Measurements from ENCODE around the gene RUSC1.
A peak's percentile ranks its signal among the peaks of the same experiment; 100 is the strongest.

RUSC1 gene

DNA sequence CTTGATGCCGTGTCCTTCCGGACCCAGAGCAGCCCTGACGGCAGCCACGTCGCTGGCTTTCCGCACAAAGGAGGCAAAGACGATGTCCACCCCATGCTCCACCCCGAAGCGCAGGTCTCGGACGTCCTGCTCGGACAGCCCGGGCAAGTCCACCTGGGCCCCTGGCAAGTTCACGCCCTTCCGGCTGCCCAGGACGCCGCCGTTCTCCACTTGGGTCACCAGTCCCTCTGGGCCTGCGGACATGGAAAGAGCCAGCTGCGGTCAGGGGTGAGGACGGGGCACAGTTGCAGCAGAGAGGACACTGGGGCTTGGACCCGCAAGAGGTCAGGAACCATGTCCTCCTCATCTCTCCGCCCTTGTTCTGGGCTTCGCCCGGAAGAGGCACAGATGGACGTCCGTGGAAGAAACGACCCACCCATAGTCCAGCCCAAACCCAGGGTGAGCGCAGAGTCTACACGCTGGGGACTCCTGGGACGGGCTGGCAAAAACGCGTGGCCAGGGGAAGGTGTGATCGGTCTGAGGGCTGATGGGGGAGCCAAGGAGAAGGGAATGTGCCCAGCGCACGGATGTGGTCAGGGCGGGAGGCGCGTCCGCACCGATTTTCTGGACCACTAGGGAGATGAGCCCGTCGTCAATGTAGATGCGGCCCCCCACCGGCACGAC is 26.0 kb upstream of the RUSC1 start:
- no peak for DNase-seq (ENCODE audit: low read depth in 2 of 2)

DNA sequence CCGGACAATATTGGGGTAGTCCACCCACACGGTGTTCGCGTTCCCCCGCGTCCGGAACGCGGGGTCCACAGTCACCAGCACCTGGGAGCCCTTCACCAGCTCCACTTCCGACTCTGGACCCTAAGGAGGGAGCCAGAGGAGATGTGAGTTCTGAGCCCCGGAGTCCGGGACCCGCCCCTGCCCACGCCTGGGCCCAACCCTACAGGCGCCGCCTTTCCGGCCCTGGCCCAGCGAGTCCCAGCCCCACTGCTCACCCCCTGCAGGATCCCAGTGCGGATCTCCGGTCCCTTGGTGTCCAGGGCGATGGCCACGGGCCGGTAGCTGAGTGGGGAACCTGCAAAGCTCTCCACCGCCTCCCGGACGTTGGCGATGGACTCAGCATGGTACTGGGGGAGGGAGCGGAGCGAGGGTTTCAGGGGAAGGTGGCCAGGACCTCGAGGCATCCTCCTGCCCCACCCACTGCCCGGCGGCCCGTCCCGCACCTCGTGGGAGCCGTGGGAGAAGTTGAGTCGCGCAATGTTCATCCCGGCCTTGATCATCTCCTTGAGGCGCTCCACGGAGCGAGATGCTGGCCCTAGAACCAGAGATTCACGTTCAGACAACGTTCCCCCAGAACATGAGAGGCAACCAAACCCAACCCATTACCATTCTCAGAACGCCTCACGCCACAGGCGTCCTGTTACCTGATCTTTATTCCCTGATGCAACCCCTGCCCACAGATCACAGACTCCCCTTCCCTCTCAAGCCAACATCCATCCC is 25.3 kb upstream of the RUSC1 start:
- no peak for DNase-seq (ENCODE audit: low read depth in 2 of 2)

DNA sequence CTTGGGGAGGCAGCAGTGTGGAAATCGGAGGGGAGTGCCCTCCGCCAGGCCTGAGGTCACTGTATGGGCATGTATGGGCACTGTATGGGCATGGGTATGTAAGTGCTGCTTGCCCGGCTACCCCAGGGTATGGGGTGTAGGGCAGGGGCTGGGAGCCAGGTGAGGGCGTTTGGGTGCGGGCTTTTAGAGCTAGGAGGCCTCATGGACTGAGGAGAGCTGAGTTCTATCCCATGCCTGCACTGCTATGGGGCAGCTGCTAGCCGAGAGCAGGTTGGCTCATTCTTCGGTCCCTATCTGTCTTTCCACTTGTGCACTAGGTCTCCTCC is 24.8 kb upstream of the RUSC1 start:
- no peak for DNase-seq (ENCODE audit: low read depth in 2 of 2)

DNA sequence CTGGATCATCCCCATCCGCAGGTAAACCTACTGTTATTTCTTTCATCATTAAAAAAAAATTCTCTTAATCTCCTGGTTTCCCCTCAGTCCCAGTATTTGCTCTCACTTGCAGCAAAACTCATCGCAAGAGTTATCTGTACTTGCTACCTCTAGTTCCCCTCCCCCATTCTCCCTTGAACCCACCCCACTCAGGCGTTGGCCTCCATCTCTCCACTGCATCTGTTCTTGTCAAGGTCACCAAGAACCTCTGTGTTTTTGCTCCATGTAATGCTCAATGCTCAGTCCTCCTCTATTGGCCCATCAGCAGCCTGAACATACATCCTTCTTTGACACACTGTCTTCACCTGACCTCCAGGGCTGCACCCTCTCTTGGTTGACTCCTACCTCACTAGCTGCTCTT is 24.0 kb upstream of the RUSC1 start:
- DNase-seq (ENCODE audit: low read depth in 2 of 2) = no peak

DNA sequence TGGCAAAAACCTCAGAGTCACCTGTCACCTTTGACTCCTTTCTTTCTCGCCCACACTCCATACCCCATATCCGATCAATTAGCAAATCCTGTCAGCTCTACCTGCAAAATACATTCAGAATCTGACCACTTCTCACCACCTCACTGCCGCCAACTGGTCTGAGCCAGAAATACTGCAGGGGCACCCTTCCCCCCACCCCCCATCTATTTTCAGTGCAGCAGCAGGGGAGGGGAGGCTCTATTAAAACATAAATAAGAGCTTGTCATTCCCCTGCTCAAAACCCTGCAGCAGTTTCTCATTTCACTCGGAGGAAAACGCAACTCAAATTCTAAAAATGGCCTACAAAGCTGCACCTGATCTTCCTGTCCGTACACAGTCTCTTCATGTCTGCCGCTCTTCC is 23.3 kb upstream of the RUSC1 start:
- no peak for DNase-seq (ENCODE audit: low read depth in 2 of 2)

DNA sequence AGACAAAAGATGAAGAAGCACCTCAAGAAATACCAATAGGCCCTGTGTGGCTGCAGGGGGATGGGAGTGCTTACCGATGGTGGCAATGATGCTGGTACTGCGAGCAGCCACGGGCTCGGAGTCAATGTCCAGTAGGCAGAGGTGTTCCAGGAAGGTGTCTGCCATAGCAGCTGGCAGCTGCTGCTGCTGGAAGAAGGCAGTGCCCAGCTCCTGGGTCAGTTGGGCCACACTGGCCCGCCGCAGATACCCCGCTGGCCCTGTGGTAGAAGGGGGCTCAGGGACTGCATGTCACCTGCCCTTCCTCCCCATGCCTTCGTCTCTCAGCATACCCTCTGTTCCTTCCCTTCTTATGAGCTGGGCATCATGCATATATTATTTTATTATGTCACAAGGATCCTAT is 20.7 kb upstream of the RUSC1 start:
- no peak for DNase-seq (ENCODE audit: low read depth in 2 of 2)

DNA sequence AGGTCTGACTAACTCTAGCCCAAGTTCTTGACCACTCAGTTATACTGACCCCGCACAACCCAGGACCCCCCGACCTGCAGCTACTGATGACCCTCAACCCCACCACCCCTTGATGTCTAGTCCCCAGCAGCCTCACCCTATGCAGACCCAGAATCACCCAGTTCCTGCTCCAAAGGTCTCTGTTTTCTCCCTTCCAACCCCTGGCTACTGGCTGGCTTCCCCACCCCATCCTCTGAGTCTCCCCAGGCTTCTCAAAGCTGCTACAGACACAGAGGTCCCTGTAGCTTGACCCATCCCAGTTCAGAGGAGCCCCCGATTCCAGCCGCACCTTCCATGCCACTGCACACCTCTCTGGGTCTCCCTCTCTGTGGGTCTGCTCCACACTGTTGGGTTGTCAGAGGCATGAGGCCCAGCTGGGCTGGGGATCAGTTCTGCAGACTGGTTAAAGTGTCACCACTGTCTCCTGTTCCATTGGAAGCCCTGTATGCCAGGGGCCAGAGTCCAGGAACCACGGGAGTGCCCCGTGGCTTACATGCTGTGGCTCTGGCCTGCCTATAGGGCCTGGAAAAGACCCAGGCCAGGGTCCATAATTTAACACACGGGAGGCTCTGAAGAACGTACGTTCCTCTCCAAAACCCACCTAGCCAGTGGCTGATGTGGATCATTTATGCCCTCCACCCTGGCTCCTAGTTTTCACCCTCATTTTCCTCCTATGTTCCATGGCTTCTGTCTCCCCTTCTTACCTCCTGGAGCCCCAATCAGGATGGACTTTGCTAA is 20.0 kb upstream of the RUSC1 start:
- no peak for DNase-seq (ENCODE audit: low read depth in 2 of 2)

DNA sequence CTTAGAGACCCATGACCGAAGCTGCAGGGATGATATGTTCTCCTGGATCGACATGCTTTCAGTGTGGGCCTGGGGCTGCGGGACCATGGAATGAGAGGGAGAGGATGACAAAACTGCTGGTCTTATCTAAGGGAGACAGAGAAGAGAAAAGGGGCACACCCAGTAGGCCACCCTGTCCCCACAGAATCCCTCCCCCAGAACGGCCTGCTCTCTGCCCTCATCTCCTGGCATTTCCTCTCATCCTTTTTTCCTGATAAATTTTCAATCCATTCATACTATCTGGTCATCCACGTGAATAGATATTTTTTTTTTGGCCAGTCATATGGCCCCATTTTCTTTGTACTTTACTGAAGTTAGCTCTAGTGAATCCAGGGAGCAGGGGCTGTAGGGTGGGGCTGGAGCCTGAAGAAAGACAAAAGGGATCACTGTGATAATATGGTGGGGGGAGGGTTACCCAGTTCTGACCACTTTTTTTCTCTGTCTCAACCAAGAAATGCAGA is 19.3 kb upstream of the RUSC1 start, which contains the start of gene PKLR:
Gene PKLR, minus strand, starts transcription at position 97 of the 500 bp plus-strand sequence. Its CDS starts 43 bp downstream, at position 54.
- no peak for DNase-seq (ENCODE audit: low read depth in 2 of 2)

DNA sequence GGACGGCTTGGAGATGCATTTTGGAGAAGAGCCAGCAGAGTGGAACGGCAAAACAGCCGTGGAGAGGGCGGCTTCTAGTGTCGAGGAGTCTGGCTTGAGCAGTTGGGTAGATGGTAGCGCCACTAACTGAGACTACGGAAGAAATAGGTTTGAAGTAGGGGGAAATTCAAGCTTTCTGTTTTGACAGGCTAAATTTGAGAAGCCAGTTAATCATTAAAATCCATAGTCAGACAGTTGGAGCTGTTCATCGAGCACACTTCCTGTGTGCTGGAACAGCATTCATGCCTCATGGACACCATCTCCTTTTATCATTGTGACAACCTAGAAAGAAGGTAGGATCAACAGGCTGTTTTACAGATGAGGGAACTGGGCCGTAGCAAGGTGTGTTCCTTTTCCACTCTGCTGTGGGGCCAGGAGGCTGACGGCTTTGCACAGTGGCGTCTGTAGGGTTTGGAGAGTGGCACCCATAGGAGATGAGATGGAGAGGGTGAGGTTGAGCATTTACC is 16.1 kb upstream of the RUSC1 start:
- DNase-seq (ENCODE audit: low read depth in 2 of 2) = no peak

DNA sequence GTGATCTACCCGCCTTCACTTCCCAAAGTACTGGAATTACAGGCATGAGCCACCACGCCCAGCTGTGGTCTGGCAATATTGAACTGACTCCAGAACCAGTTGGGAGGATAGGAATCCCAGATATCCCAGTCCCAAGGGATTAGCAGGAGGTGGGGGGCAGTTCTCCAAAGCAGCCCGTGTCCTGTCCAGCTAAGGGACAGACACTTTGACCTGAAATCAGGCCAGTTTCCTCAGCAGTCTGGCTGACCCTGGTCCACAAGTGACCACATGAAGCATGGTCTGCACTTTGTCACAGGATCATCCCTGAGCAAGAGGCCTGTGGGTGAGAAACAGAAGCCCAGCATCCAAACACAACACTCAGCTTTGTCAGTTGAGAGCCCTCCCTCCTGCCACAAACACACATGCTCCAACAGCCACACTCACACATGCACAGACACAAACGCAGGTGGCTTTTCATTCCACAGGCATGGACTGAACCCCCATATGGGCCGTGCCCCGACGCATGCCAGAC is 14.8 kb upstream of the RUSC1 start:
- no peak for DNase-seq (ENCODE audit: low read depth in 2 of 2)

DNA sequence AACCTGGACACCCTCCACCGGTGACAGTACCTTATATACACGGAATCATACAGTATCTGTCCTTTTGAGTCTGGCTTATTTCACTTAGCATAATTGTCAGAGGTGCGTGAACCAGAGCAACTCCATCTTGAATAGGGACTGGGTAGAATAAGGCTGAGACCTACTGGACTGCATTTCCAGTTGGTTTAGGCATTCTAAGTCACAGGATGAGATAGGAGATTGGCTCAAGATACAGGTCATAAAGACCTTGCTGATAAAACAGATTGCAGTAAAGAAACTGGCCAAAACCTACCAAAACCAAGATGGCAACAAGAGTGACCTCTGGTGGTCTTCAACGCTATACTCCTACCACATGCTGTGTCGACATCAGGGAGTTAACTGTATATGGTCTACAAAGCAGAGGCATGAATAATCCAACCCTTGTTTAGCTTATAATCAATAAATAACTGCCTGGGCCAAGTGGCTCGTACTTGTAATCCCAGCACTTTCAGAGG is 13.4 kb upstream of the RUSC1 start:
- peak in 1 of 2 experiments; percentile 24 for DNase-seq (ENCODE audit: low read depth in 2 of 2)

DNA sequence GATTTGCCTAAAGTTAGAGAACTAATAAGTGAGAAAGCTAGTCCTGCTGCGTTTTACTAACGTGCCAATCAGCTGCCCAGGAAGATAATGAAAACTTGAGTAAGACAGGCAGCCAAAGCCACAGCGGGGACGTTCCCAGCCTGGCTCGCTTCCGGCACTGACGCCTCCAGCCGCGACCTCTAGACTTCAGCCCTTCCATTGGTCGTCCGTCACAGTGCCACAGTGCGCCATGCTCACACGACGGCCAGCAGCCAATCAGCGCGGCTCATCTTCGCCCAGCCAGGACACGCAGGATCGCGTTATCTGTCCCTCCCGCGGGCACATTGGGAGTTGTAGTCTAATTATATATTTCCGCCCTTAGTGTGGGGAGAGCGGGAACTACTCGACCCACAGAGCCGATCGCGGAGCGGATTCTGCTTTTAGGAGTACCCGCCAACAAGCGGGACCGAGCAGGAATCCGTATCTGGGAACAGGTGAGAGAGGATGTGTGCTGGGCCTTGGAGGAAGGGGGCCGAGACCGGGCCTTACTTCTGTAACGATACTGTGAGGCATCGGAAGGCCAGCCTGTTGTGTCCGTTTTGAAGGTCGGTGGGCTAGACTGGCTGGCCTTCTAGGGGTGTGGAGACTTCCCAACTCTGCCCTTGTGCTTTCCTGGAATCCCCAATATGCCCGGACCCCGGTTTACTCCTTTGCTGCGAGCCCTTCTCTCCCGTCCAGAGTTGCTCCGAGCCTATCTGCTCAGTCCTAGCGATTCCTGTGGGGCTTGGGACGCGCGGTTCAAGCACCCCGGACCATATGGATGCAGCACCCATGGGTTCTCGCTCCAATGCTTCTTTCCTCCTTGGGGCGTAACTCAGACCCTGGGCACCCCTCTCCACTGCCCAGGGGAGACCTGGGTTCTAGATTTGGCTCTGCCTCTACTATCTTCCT is 11.9 kb upstream of the RUSC1 start, which contains the start of gene FDPS:
Gene FDPS, plus strand, starts transcription at position 374 of the 930 bp plus-strand sequence. CDS start 924 bp downstream, outside the sequence.
- DNase-seq (ENCODE audit: low read depth in 2 of 2) = peak; percentile 97

DNA sequence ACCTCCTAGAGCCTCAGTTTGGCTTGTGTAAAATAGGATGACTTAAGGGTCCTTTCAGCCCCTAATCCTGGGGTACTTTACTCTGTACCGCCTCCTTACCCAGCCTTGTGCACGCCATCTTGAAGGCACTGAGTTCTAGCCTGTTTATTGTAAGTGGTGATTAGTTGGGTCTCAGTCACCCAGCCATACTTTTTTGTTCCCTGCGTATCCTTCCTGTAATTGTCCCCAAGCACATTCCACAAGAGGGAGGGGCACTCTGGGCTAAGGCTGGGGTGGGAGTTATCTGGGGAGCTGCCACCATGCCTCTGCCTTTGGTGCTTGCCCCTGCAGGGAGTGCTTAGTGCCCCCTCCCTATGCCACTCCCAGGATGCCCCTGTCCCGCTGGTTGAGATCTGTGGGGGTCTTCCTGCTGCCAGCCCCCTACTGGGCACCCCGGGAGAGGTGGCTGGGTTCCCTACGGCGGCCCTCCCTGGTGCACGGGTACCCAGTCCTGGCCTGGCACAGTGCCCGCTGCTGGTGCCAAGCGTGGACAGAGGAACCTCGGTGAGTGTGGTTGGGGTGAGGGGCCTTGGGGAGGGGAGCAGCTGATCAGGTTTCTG is 11.2 kb upstream of the RUSC1 start:
- no peak for DNase-seq (ENCODE audit: low read depth in 2 of 2)

DNA sequence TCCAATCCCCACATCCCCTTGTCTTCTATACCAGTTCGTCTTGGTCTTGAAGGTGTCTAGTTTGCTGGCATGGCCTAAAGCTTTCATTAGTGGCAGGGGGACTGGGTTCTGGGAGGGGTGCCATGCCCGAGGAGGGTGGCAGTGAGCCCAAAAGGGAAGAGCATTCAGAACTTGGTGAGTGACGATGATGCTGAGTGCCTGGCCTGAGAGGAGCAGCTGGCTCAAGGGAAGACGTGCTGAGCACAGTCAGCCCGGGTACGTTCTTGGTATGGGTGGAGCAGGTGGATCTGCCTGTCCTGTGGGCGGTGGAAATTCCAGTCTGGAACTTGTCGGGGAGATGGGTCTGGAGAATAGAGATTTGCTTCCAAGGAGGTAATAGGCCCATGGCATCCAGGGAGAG is 7.4 kb upstream of the RUSC1 start:
- no peak for DNase-seq (ENCODE audit: low read depth in 2 of 2)

DNA sequence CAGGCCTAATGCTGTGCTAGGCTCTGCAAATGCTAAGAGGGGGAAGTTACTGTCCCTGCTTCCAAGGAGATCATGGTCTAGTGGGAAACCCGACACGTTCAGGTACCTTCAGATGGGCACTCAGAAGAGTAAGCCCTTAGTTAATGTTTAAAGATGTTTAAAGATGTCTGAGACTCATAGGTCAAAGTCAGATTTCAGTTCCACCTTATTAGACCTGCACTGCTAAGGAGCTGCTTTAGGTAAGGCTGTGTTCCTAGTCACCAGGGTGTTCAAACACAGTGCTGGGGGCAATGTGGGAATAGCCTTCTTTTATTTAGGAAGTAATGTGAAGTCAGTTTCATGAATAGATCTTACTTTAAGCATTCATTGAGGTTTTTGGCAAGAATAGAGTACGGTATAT is 3.8 kb upstream of the RUSC1 start:
- no peak for DNase-seq (ENCODE audit: low read depth in 2 of 2)

DNA sequence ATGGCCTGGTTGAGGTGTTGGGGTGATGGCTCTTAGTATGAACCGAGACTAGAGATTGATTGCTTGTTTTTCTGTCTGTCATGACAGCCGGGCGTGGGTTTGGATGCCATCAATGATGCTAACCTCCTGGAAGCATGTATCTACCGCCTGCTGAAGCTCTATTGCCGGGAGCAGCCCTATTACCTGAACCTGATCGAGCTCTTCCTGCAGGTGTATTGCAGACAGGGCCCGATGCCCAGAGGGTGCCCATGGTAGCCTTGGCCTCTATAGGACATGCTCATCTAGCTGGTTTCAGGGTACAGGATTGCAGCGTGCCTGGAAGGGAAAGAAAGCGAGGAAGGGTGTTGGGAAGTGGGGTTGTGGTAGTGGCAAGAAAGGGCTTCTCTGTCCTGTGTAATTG is 2.6 kb upstream of the RUSC1 start:
- DNase-seq (ENCODE audit: low read depth in 2 of 2) = no peak

DNA sequence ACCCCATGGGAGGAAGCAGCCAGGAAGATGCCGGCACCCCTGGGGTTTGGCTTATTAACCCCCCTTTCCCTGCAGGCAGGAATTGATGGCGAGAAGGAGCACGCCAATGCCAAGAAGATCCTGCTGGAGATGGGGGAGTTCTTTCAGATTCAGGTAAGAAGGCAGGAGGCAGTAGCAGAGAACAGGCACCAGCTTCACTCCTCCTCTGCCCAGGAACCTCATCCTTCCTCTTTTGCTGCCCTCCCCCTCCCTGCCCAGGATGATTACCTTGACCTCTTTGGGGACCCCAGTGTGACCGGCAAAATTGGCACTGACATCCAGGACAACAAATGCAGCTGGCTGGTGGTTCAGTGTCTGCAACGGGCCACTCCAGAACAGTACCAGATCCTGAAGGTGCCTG is 1.2 kb upstream of the RUSC1 start:
- DNase-seq (ENCODE audit: low read depth in 2 of 2) = no peak

DNA sequence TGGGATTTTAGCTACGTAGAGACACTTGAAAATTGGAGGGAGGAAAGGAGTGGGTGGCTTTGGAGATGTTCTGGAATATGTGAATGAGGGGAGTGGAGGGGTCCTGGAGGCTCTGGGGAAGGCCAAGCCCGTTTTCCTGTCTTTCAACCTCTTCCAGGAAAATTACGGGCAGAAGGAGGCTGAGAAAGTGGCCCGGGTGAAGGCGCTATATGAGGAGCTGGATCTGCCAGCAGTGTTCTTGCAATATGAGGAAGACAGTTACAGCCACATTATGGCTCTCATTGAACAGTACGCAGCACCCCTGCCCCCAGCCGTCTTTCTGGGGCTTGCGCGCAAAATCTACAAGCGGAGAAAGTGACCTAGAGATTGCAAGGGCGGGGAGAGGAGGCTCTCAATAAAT is 442 bp upstream of the RUSC1 start:
- no peak for DNase-seq (ENCODE audit: low read depth in 2 of 2)

DNA sequence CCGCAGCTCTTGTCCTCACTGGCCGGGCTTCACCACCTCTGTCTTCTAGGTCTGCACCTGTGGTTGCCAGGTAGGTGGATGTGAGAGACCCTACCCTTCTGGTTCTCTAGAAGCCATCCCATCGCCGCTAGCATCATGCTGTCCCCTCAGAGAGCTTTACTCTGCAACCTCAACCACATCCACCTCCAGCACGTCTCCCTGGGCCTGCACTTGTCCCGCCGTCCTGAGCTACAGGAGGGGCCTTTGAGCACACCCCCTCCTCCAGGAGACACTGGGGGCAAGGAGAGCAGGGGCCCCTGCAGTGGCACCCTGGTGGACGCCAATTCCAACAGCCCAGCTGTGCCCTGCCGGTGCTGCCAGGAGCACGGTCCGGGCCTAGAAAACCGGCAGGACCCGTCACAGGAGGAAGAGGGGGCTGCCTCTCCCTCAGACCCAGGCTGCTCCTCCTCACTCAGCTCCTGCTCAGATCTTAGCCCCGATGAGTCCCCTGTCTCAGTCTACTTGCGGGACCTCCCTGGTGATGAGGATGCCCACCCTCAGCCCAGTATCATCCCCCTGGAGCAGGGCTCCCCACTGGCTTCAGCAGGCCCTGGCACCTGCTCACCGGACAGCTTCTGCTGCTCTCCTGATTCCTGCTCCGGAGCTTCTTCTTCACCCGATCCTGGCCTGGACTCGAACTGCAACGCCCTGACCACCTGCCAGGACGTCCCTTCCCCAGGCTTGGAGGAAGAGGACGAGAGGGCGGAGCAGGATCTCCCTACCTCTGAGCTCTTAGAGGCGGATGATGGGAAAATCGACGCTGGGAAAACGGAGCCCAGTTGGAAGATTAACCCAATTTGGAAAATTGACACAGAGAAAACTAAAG is 1.2 kb downstream of the RUSC1 start:
- DNase-seq (ENCODE audit: low read depth in 2 of 2) = no peak

Data from fibroblast of skin of left quadriceps (primary cell).